Measurements from ENCODE around the gene RRBP1. TPM values are rescaled to one million over a fixed set of nuclear protein-coding genes. Genes with fewer than 3 reads are reported as not detected.

Gene RRBP1
- total RNA-seq, 1 donor, result 122 TPM

DNA sequence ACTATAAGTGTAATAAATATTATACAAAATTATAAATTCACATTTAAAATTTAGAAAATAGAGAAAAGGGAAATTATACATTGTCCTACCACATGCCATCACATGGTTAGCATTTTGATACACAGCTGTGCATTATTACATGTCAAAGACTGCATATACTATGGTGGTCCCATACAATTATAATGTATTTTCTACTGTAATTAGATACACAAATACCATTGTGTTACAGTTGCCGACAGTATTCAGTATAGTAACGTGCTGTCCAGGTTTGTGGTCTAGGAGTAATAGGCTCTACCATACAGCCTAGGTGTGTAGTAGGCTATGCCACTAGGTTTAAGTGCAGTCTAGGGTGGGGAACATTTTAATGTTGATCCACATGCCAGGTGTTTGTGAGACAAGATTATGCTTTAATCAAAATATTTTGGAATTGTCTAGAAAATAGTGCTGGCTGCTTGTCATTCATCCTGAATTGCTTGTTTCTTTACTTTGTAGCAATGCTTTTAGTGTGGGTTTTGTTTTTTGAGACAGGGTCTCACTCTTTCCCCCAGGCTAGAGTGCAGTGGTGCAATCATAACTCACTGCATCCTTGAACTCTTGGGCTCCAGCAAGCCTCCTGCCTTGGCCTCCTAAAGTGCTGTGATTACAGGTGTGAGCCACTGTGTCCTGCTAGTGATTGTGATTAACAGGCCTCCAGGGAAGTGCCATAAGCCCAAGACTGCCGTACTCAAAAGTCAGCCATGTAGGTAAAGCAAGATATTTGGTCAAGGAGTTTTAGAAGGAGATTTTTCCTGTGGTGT, 73.1 kb downstream of the RRBP1 start:
- H3K27me3 ChIP-seq (ENCODE audit: insufficient read depth, low read length), result no peaks in the 10 kb centered on the region
- no peak overlapping the region for H2AFZ ChIP-seq (ENCODE audit: low read length)
- H3K79me2 ChIP-seq (ENCODE audit: insufficient read depth, low read length), result peaks cover 28% of the 10 kb centered on the region
- H3K4me2 ChIP-seq (ENCODE audit: insufficient read depth, low read length), result no peak overlapping the region
- H3K27ac ChIP-seq (ENCODE audit: low read depth, low read length), result peak overlapping the region; percentile 10
- no peaks in the 10 kb centered on the region for H3K9me3 ChIP-seq (ENCODE audit: low read depth, low read length)
- H3K4me1 ChIP-seq (ENCODE audit: insufficient read depth, low read length), result peaks cover 11% of the 10 kb centered on the region
- H3K4me3 ChIP-seq (ENCODE audit: insufficient read depth, low read length), result no peak overlapping the region
- H4K20me1 ChIP-seq (ENCODE audit: insufficient read depth, low read length), result peaks cover 42% of the 10 kb centered on the region
- peaks cover 67% of the 10 kb centered on the region for H3K36me3 ChIP-seq (ENCODE audit: insufficient read depth, low read length)
- TF ChIP-seq, protein P1, sequence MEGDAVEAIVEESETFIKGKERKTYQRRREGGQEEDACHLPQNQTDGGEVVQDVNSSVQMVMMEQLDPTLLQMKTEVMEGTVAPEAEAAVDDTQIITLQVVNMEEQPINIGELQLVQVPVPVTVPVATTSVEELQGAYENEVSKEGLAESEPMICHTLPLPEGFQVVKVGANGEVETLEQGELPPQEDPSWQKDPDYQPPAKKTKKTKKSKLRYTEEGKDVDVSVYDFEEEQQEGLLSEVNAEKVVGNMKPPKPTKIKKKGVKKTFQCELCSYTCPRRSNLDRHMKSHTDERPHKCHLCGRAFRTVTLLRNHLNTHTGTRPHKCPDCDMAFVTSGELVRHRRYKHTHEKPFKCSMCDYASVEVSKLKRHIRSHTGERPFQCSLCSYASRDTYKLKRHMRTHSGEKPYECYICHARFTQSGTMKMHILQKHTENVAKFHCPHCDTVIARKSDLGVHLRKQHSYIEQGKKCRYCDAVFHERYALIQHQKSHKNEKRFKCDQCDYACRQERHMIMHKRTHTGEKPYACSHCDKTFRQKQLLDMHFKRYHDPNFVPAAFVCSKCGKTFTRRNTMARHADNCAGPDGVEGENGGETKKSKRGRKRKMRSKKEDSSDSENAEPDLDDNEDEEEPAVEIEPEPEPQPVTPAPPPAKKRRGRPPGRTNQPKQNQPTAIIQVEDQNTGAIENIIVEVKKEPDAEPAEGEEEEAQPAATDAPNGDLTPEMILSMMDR (IDR thresholded peaks at IDR 0.05; ENCODE audit: extremely low read depth, low read depth, low read length), result no peak
- DNase-seq (ENCODE audit: insufficient read length, low spot score, missing footprints), result peak; percentile 57

- no peak overlapping the region for H3K4me3 ChIP-seq (ENCODE audit: insufficient read depth, low read length)
- H3K79me2 ChIP-seq (ENCODE audit: insufficient read depth, low read length), result peaks cover 56% of the 10 kb centered on the region
- no peak overlapping the region for H3K4me2 ChIP-seq (ENCODE audit: insufficient read depth, low read length)
- peaks cover 81% of the 10 kb centered on the region for H3K36me3 ChIP-seq (ENCODE audit: insufficient read depth, low read length)
- H2AFZ ChIP-seq (ENCODE audit: low read length), result no peak overlapping the region
- TF ChIP-seq, protein P1 (IDR thresholded peaks at IDR 0.05; ENCODE audit: extremely low read depth, low read depth, low read length), result no peak
- peaks cover 67% of the 10 kb centered on the region for H4K20me1 ChIP-seq (ENCODE audit: insufficient read depth, low read length)
- no peaks in the 10 kb centered on the region for H3K4me1 ChIP-seq (ENCODE audit: insufficient read depth, low read length)
- no peaks in the 10 kb centered on the region for H3K9me3 ChIP-seq (ENCODE audit: low read depth, low read length)
- no peak for DNase-seq (ENCODE audit: insufficient read length, low spot score, missing footprints)
- no peaks in the 10 kb centered on the region for H3K27me3 ChIP-seq (ENCODE audit: insufficient read depth, low read length)
- no peak overlapping the region for H3K27ac ChIP-seq (ENCODE audit: low read depth, low read length)
Observed at GRCh38 chr20:17606001-17606400, 76.0 kb downstream of the RRBP1 start.

- Histone ChIP-seq H3K4me2 (ENCODE audit: insufficient read depth, low read length) (no peak overlapping the region), H3K4me1 (ENCODE audit: insufficient read depth, low read length) (no peaks in the 10 kb centered on the region), H3K36me3 (ENCODE audit: insufficient read depth, low read length) (peaks cover 74% of the 10 kb centered on the region), H3K27me3 (ENCODE audit: insufficient read depth, low read length) (no peaks in the 10 kb centered on the region), H3K4me3 (ENCODE audit: insufficient read depth, low read length) (no peak overlapping the region), H3K9me3 (ENCODE audit: low read depth, low read length) (no peaks in the 10 kb centered on the region), H3K27ac (ENCODE audit: low read depth, low read length) (no peak overlapping the region), H3K79me2 (ENCODE audit: insufficient read depth, low read length) (peaks cover 64% of the 10 kb centered on the region), H4K20me1 (ENCODE audit: insufficient read depth, low read length) (peaks cover 69% of the 10 kb centered on the region), H2AFZ (ENCODE audit: low read length) (no peak overlapping the region)
- TF ChIP-seq, protein P1 (IDR thresholded peaks at IDR 0.05; ENCODE audit: extremely low read depth, low read depth, low read length), result no peak
- DNase-seq (ENCODE audit: insufficient read length, low spot score, missing footprints), result peak; percentile 8
Observed at GRCh38 chr20:17605131-17605660, 76.8 kb downstream of the RRBP1 start.

DNA sequence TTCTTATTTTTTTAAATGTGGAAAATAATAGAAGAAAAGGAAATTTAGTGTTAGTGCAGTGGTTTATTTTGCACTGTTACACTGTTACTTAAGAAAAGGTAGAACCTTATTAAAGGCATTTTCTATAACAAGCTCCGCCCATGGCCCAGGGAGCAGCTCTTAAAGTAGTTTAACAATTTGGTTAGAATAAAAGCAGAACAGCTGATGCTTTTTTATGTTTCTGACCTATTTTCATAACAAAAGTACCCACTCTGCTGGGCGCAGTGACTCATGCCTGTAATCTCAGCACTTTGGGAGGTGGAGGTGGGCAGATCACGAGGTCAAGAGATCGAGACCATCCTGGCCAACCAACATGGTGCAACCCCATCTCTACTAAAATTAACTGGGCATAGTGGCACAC, 79.5 kb downstream of the RRBP1 start:
- no peak overlapping the region for H2AFZ ChIP-seq (ENCODE audit: low read length)
- peaks cover 89% of the 10 kb centered on the region for H4K20me1 ChIP-seq (ENCODE audit: insufficient read depth, low read length)
- H3K4me1 ChIP-seq (ENCODE audit: insufficient read depth, low read length), result no peaks in the 10 kb centered on the region
- H3K4me3 ChIP-seq (ENCODE audit: insufficient read depth, low read length), result no peak overlapping the region
- peaks cover 88% of the 10 kb centered on the region for H3K79me2 ChIP-seq (ENCODE audit: insufficient read depth, low read length)
- TF ChIP-seq, protein P1 (IDR thresholded peaks at IDR 0.05; ENCODE audit: extremely low read depth, low read depth, low read length), result no peak
- H3K27me3 ChIP-seq (ENCODE audit: insufficient read depth, low read length), result no peaks in the 10 kb centered on the region
- no peak overlapping the region for H3K27ac ChIP-seq (ENCODE audit: low read depth, low read length)
- H3K9me3 ChIP-seq (ENCODE audit: low read depth, low read length), result no peaks in the 10 kb centered on the region
- no peak overlapping the region for H3K4me2 ChIP-seq (ENCODE audit: insufficient read depth, low read length)
- DNase-seq (ENCODE audit: insufficient read length, low spot score, missing footprints), result no peak
- peaks cover 63% of the 10 kb centered on the region for H3K36me3 ChIP-seq (ENCODE audit: insufficient read depth, low read length)
